Superior temporal gyrus (tissue), 1 donor: ENCODE data around the gene NNAT.
A peak's percentile ranks its signal among the peaks of the same experiment; 100 is the strongest.

Experiments used
- DNase-seq: peaks from one replicate; pipeline ENCODE4 v3.0.0-alpha.2; 2016; ENCODE audit errors: extremely low spot score

Gene NNAT

DNA sequence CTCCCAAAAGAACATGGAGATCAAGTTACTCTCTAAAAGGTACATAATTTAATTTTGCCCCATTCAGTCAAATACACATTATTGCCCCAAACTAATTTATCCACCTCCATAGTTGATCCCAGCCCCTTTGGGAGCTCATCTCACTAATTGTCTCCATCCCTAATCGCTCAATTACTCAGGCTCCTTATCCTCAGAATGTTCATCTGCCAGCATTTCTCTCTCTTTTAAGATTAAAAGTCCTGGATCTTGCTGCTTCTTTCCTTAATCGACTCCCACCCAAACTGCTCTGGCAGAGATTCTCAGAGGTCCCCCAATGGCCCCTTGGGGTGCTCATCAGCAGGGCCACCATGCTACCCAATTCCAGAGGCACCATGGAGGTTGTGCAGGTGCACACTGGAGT lies 18.4 kb upstream of the NNAT start:
- DNase-seq: no peak

DNA sequence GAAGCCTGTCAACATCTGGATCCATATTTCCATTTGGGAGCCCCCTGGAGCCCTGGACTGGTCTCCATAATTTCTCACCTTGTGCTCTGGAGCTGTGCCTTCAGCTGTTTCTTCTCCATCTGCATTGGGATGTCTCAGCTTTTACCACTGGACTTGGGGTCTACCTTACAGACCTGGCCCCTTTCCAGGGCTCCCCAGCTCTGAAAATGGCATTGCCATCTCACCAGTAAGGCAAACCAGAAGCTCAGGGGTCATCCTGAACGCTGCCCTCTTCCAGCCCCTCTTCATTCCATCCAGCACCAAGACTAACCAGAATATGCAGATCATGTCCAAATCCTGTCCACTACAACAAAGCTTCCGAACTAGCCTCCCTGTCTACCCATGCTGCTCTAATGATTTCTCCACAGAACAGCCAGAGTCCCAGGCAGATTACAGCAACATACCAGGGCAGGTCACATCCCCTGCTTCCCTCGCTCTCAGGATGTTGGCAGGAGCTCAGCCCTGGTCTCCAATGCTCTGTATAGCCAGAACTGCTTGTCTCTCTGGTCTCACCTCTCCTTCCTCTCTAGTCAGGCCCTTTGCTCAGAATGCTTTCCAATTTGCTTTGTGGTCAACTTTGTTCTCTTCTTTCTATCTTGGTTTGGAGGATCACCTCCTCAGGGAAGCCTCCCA lies 17.7 kb upstream of the NNAT start:
- DNase-seq: no peak

DNA sequence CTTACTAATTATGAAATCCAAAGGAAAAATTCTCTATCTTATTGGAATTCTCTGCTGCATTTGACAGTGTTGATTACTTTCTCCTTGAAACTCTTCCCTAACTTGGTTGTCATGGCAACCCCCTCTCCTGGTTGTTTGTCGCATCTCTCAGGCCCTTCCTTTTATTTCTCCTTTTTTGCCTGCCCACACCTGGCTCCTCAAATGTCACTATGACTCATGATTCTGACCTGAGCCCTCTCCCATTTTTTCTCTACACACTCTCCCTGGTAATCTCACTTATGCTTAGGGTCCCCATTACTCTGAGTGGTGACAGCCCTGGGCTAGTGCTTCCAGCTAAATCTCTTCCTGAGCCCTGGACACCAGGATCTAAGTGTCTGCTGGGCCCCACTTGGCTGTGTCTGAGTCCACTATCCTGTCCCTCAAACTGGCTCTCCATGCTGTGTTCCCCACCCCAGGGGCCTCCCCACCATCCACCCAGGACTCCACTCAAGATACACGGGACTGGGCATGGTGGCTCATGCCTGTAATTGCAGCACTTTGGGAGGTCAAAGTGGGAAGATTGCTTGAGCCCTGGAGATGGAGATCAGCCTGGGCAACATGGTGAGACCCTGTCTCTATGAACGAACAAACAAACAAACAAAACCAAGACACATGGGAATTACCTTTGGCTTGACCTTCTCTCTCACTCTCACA lies 16.5 kb upstream of the NNAT start:
- peak; percentile 32 for DNase-seq

DNA sequence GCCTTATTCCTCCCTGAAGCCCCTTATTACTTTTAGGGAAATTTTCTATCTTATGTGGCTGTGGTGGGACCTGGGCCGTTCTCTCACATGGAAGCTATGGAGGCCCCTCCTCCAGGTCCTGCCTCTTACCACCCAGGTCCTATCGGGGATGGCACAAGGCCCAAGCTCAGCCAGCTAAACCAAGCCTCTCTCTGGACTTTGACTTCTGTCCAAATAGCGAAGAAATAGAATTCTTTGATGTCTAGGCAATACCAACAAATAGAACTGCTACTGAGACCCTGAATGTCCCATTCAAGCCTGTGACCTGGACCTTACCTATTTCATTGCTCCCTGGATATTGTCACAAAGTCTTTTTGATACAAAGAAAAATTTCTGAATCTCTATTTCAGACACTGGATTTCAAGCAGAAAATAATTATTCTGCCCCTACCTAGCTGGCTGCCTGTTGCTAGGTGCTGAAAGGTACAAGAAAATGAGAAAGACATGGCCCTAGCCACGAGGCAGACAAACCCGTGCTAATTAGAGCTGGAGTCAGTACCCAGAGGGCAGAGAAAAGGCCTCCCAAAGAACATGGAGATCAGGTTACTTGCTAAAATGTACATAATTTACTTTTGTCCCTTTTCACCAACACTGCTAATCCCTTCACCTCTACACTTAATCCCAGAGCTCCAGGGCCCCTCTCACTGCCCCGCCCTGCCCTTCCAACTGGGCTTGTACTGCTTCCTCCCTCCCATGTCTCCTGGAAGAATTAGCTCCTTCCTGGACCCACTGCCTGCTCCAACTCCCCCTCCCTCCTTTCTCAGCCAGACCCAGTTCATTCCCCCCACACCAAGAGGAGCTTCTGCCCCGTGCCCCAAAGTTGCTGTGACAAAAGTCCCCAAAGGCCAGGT lies 15.5 kb upstream of the NNAT start:
- DNase-seq: no peak

DNA sequence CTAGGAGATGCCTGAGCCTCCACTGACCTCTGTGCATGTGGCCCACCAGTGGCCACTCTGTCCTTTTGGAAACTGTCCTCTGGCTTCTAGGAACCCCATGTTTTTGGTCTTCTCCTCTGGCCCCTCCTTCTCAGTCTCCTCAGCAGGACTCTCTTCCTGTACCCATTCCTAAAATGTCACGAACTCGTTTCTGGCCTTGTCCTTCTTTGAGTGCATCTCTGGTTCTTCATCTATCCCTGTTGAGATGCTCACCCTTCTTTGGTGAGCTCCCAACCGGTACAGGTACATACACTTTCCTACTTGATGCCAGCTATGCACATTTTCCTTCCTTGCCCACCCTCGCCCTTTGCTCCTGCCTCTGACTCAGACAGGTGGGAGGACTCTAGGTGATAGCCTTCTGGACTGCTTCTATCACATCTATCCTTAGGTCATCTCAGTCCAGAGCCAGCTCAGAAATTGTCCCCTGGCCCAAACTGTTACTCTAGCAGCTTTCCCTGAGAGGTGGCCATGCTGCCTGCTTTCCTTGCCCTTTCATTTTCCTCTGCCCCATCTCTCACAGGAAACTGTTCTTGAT lies 14.8 kb upstream of the NNAT start:
- no peak for DNase-seq

DNA sequence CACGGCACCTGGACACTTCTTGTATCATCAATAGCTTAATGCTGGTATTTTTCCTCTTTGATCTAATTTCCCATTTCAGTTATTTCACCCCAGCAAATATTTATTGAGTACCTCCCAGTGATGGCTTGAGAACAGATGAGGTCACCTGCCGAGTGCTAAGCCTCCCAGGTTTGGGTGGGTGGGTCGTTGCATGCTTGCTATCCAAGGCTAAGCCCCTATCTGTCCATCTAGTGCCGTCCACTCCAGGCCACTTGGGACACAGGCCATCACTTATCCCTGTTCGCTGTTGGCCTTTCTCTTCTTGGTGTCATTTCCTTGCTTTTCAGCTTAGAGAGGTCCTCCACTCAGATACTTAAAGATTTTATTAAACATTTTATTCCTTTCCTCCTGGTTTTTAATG lies 10.8 kb upstream of the NNAT start:
- no peak for DNase-seq

DNA sequence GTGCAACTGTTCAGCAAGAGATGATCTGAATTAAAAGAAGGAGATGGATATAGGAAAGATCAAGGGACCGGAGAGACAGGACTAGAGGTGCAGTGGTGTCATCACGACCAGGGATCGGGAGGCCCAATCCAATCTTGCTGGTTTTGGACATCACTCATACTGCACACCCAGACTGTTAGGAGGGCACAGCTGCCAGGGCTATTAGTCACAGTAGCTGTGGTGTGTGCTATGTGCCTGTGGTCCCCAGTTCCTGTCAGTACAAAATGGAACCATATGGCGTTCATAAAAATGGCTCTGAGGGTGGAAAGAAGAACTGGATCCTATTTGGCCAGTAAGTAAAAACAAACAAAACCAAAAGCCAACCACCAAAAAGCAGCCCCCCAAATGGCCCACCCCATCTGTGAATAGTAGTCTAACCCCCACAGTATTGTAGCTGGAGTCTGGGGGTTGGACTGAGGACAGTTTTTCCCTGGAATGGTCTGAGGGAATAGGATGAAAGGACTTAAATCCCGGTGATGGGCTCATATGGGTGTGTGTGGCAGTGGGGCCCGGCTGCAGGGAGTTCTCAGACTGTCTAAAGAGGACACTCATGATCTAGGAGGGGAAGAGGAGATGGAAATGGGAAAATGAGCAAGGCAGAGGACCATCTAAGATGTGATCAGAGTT lies 9.3 kb upstream of the NNAT start:
- no peak for DNase-seq

DNA sequence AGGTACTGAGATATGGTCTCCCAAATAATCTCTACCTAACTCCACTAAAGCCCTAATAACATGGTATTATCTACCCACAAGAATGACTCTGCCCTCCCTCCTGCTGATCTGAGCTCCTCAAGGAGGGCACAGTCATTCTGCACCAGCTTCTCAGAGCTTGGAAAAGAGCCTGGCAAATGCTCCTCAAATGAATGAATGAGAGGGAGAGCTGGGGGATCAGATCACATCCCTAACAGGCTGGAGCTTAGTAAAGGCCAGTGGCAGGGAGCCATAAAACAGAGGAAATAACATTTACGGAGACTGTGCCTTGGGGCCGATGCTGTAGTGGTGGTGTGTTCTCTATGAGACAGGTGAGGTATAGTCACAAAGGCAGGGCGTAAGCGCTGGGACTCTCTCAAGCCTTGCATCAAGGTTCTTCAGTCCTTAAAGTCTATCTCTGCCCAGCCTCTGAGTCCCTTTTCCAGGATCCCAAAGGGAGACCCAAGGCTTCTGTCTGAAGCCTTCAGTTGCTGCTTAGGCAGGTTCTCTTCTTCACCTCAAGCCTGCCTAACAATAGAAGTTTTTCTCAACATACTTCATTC lies 7.2 kb upstream of the NNAT start:
- no peak for DNase-seq

DNA sequence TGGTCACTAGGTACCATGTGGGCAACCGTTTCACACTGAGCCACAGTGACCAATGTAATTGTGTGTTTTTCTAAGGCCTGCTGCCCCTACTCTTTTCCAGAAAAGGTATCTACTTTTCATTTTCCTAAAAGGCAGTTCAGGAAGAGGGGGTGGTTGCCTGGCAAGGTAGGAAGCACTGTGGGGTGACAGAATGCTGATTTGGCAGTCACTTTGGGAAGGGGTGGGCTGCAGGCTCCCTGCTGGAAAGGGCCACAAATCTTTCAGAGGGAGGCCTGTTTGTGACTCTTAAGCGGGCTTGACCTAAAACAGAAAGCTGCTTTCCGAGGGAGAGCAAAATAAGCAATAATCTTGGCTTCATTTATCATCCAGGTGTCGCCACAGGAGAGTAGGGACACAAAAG lies 5.2 kb upstream of the NNAT start:
- no peak for DNase-seq

DNA sequence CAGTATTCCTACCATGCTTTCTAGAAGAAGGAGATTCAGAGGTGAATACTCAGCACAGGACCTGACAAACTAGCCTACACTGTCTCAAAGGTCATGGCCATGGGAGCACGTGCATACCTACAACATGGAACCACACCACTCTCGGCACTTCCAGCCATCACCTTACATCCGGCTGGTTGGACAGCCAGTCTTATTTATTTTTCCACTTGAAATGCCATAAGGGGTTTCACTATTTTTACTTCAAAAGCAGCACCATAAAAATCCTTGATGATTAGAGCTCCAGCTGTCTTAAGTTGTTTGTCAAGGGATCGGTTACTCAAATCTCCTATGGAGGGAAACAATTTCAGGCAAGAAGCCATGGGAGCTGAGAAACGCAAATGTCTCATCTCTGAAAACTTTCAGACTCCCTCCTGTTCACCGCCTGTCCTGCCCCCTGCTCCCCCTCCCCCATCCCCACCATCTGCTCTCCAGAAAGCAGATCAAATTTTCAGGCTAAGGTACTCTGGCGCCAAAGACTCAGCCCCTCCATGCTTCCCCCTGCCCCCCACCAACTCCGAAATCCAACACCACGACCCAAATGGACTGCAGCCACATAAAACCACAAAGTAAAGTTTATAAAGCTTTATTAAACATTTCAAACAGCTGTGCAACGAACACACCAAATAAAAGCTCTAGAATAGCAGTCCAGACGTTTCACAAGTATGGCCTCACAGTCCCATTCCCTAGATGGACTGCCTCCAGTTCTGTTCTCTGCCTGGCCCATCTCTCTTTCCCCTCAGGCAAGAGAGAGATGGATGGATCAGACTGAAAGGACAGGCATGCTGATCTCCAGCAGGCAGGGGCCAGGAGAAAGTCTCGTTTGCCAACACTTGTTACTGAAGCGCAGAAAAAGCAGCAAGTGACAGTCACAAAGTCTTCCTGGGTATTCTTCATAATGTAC lies 4.0 kb upstream of the NNAT start:
- no peak for DNase-seq

DNA sequence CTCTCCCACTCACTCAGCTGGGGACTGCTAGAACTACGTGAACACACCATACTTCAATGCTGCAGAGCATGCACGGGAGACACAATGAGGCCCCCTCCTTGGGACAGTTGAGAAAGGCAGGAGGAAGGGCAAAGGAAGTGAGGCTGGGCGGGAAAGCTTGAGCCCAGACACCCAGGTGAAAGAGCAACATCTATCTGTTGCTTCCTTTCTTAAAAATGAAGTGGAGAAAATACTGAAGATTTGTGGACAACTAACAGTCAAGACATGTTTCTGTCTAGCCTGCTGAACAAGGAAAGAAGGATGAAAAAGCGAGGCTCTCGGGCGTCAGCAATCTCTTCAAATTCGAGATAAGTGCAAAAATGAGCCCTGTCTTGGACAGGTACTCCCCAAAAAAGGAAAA lies 3.0 kb upstream of the NNAT start:
- DNase-seq: no peak

DNA sequence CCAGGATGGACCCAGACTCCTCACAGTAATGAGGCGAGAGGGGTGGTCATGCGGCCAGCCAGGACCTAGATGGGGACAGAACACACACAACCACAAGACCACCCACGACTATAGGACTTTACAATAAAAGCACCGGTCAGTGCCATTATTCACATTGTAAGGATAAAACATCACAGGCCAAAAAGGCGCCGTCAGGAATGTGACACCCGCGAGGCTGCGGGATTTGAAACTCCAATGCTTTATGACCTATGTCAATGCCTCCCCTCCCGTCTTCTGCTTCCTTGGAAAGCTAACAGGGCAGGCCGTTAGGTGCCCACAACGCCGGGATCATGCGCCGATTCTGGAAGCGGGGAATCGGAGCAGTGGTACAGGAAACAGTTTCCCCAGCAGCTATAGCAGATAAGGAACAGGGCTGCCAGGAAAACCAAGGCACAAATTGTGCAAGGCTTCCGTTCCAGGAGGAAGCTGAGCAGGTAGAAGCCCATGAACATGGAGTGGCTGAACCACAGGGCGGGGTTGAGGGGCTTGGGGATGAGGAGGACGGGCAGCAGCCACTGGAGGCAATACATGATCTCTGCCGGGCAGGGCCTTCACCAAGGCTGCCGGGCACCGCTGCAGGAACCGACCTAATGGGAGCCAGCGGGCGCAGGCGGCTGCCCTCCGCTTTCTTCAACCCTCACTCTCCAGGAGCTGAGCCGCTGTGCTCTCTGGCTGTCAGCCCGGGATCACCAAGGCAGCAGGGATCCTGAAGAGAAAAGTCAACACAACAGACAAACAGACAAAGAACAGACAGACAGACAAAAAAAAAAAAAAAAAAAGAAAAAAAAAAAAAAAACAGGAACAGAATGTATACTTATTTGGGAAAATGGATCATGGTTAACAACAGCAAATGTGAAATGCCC lies 2.2 kb upstream of the NNAT start:
- no peak for DNase-seq

DNA sequence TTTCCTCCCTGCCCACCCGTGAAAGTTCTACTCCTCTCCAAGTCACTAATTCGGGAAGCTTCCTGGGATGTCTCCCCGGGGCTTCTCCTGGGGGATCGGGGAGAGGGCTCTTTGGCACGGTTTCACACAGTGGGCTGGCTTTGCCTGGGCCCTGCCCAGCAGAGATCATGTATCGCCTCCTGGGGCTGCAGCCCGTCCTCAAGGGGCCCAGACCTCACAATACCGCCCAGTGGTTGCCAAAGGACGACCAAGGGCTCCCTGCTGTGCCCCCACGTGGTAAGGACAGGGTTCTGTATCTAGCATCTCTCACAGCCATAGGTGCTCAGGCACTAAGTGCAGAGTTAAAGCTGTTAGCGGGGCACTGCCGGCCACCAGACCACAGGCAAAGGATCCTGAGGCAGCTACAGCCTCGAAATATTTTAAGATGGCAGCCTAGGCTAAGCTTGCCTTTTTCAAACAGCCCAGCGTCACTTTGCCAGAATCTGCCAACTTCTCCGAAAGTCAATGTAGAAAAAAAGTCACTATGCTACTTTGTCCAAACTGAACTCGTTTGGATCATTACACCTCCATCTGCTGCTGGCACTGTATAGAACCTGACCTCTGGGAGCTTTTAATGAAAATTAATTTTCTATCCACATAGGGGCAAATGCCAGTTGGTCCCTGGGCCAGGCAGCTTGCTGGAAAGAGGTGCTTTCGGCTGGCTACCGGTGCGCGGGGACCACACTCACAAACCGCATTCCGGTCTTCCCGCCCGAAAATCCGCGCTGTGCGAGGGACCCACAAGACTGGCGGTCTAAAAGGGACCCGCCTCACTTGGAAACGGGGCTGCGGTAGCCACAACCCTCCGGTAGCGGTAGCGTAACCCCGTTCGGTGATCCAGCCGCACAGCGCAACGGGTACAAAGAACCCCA lies 1.3 kb upstream of the NNAT start:
- DNase-seq: no peak

DNA sequence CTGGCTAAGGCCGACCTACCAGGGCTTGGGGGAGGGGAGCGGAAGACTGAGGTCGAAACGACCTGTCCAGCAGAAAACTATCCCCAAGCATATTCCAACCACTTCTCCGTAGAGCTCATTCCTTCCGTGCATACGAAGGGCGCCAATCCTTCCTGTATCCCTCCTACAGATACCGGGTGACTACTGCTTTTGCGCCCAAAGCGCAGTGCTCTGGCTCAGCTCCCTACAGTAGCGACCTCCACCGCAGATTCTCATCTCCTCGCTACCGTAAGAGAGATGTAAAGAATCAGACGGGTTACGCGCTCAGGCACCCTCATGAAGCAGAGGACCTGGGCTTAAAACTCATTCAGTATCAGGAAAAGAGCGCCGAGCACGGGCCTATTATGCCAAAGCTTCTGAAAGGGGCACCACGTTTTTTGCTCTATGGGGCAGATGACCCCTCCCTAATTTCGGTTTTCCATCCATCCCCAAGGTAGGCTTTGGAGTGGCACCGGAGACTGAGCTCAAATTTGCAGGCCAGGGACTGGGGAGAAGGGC lies 563 bp upstream of the NNAT start:
- DNase-seq: no peak

DNA sequence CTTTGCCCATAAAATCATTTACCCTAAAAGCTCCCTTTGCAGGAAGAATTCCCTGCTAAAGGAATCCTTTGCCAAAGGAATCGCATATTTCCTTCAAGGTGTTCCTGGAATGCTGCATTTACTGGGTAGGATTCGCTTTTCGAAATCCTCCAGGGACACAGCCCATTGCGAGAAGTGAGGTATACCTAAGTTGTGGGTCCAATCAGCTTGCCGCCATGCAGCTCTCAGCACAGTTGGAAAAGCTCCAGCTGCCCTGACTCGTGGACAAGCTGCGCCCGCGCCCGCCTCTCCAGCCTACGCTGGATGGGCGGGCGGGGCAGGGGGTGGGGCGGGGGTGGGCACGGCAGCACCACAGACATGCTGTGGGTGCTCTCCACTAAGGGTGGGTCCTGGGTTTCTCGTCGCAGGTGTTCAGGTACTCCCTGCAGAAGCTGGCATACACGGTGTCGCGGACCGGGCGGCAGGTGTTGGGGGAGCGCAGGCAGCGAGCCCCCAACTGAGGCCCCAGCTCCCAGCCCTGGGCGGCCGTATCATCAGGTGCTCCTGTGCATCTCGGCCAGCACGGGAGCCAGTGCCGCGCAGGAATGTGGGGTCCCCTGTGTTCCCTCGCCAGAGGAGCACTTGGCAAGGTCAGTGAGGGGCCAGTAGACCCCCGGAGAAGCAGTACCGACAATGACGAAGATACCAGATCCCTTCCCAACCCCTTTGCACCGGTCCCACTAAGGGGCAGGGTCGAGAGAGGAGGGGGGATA lies 1.4 kb downstream of the NNAT start:
- peak; percentile 24 for DNase-seq

DNA sequence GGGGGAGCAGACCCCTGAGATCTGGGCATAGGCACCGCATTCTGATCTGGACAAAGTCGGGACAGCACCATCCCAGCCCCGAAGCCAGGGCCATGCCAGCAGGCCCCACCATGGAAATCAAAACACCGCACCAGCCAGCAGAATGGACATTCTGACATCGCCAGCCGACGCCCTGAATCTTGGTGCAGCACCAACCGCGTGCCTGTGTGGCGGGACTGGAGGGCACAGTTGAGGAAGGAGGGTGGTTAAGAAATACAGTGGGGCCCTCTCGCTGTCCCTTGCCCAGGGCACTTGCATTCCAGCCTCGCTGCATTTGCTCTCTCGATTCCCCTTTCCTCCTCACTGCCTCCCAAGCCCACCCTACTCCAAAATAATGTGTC lies 2.0 kb downstream of the NNAT start:
- DNase-seq: no peak
